H1 (cell line): ENCODE measurements around the gene FBXO44. TPM values are rescaled to one million over a fixed set of nuclear protein-coding genes. Genes with fewer than 3 reads are reported as not detected.

Experiments used
- CTCF ChIA-PET: fragments of 300-600 bp; sonication (Branson Sonifier 250); formaldehyde crosslinking; loops from one replicate; lab custom pipeline; 2021; ENCODE audit not compliant: partially characterized antibody; lab: Charles Lee
- POLR2A ChIA-PET: fragments of 300-600 bp; sonication (Branson Sonifier 250); formaldehyde crosslinking; loops from one replicate; lab custom pipeline; 2021; ENCODE audit warnings: inconsistent platforms; ENCODE audit not compliant: partially characterized antibody; lab: Charles Lee
- DNase-seq, 2 experiments: peaks; one replicate each; pipeline versions ENCODE4 v3.0.0 to v3.0.0-alpha.2; 2010 to 2022; ENCODE audit warnings: low spot score in 2 of 2, low read depth in 1 of 2, mixed read lengths in 1 of 2
- FAIRE-seq: peaks from 2 replicates; lab custom pipeline; 2011; peaks lifted over from hg19 to GRCh38; lab: Jason Lieb, UNC
- H2AFZ ChIP-seq: 2 replicates; pipeline ENCODE4 v1.8.1; 2012; ENCODE audit warnings: low read length, inconsistent platforms
- H2AK5ac ChIP-seq: 2 replicates; pipeline ENCODE4 v1.6.1; 2013; ENCODE audit warnings: low read depth, low read length
- H2BK120ac ChIP-seq: replicated peaks from 2 replicates; pipeline ENCODE3; 2013; ENCODE audit warnings: low read depth, low read length, inconsistent platforms
- H2BK12ac ChIP-seq: 2 replicates; pipeline ENCODE4 v1.6.1; 2013; ENCODE audit warnings: low read depth, low read length
- H2BK15ac ChIP-seq: 2 replicates; pipeline ENCODE4 v1.6.1; 2013; ENCODE audit warnings: low read length
- H2BK20ac ChIP-seq: 2 replicates; pipeline ENCODE4 v1.6.1; 2013; ENCODE audit warnings: low read length
- H2BK5ac ChIP-seq: 2 replicates; pipeline ENCODE4 v1.6.1; 2013; ENCODE audit warnings: low read depth, low read length
- H3K14ac ChIP-seq: 2 replicates; pipeline ENCODE4 v1.6.1; 2013; ENCODE audit warnings: inconsistent platforms; ENCODE audit not compliant: insufficient read length
- H3K18ac ChIP-seq: 2 replicates; pipeline ENCODE4 v1.6.1; 2013; ENCODE audit warnings: low read length; ENCODE audit errors: extremely low read depth
- H3K23ac ChIP-seq: 2 replicates; pipeline ENCODE4 v1.6.1; 2013; ENCODE audit warnings: inconsistent platforms; ENCODE audit not compliant: insufficient read length
- H3K23me2 ChIP-seq: 2 replicates; pipeline ENCODE4 v1.6.1; 2013; ENCODE audit warnings: low read depth, low read length
- H3K27ac ChIP-seq: 2 replicates; pipeline ENCODE4 v1.6.1; 2011; ENCODE audit warnings: low read depth, low read length, inconsistent platforms
- H3K27me3 ChIP-seq, 4 experiments: replicated peaks in 1 of 4; 1 replicate in 1 of 4; 2 replicates in 3 of 4; pipeline versions ENCODE4 v1.6.1 to v1.8.1; 2011 to 2013; ENCODE audit warnings: low read length in 3 of 4, mild to moderate bottlenecking in 3 of 4, inconsistent platforms in 2 of 4, mixed read lengths in 2 of 4, moderate library complexity in 1 of 4; ENCODE audit not compliant: control insufficient read depth in 3 of 4, insufficient read depth in 3 of 4; ENCODE audit errors: extremely low read depth in 1 of 4
- H3K36me3 ChIP-seq, 4 experiments: 2 replicates each; pipeline versions ENCODE4 v1.6.1 to v1.8.1; 2011 to 2013; ENCODE audit warnings: mild to moderate bottlenecking in 4 of 4, low read length in 3 of 4, moderate library complexity in 2 of 4, control low read depth in 1 of 4, inconsistent platforms in 1 of 4; ENCODE audit not compliant: insufficient read depth in 4 of 4, control insufficient read depth in 2 of 4
- H3K4ac ChIP-seq: replicated peaks from 2 replicates; pipeline ENCODE3; 2013; ENCODE audit warnings: low read length, low read depth, mixed read lengths, inconsistent platforms; ENCODE audit not compliant: insufficient read length
- H3K4me1 ChIP-seq, 4 experiments: replicated peaks in 1 of 4; 1 replicate in 1 of 4; 2 replicates in 3 of 4; pipeline versions ENCODE4 v1.6.1 to v1.8.1; 2011 to 2013; ENCODE audit warnings: low read length in 3 of 4, inconsistent platforms in 2 of 4, mixed read lengths in 1 of 4; ENCODE audit not compliant: insufficient read depth in 4 of 4, control insufficient read depth in 3 of 4
- H3K4me2 ChIP-seq, 2 experiments: 2 replicates each; pipeline versions ENCODE4 v1.6.1 to v1.8.1; 2011 to 2013; ENCODE audit warnings: low read depth in 2 of 2, low read length in 2 of 2, control low read depth in 1 of 2, inconsistent platforms in 1 of 2, mild to moderate bottlenecking in 1 of 2; ENCODE audit not compliant: insufficient read depth in 1 of 2
- H3K4me3 ChIP-seq, 4 experiments: fragments of 200-600, 300-600 bp in 1 of 4; sonication (generic), shearing (Covaris generic), sonication (Bioruptor Twin) in 1 of 4; 2 replicates each; pipeline versions ENCODE4 v1.5.1 to v1.8.1; 2011 to 2016; ENCODE audit warnings: low read length in 4 of 4, low read depth in 3 of 4, control low read depth in 2 of 4, inconsistent platforms in 2 of 4, mild to moderate bottlenecking in 2 of 4, mixed read lengths in 1 of 4, moderate library complexity in 1 of 4; ENCODE audit not compliant: insufficient read depth in 2 of 4; ENCODE audit errors: extremely low read depth in 1 of 4
- H3K56ac ChIP-seq: replicated peaks from 2 replicates; pipeline ENCODE3; 2013; ENCODE audit warnings: low read depth, mild to moderate bottlenecking, mixed read lengths, low read length, inconsistent platforms; ENCODE audit not compliant: insufficient read length
- H3K79me1 ChIP-seq: 2 replicates; pipeline ENCODE4 v1.6.1; 2013; ENCODE audit warnings: low read depth, low read length, control low read depth
- H3K79me2 ChIP-seq, 2 experiments: 2 replicates each; pipeline versions ENCODE4 v1.6.1 to v1.8.1; 2012 to 2013; ENCODE audit warnings: low read length in 2 of 2, mild to moderate bottlenecking in 2 of 2, inconsistent platforms in 1 of 2; ENCODE audit not compliant: insufficient read depth in 2 of 2, control insufficient read depth in 1 of 2
- H3K9ac ChIP-seq, 4 experiments: replicated peaks in 1 of 4; 1 replicate in 1 of 4; 2 replicates in 3 of 4; pipeline versions ENCODE4 v1.6.1 to v1.8.1; 2011 to 2013; ENCODE audit warnings: low read depth in 3 of 4, low read length in 3 of 4, control low read depth in 2 of 4, mild to moderate bottlenecking in 2 of 4, moderate library complexity in 2 of 4, inconsistent platforms in 1 of 4; ENCODE audit errors: extremely low read depth in 1 of 4
- H3K9me3 ChIP-seq, 2 experiments: 2 replicates each; pipeline versions ENCODE4 v1.6.1 to v1.8.1; 2012 to 2013; ENCODE audit warnings: mild to moderate bottlenecking in 2 of 2, moderate library complexity in 2 of 2, control low read depth in 1 of 2, inconsistent platforms in 1 of 2, low read depth in 1 of 2, low read length in 1 of 2, mixed read lengths in 1 of 2; ENCODE audit not compliant: insufficient read depth in 2 of 2
- H4K20me1 ChIP-seq, 2 experiments: replicated peaks in 1 of 2; 2 replicates each; pipeline versions ENCODE3 to v1.8.1; 2011 to 2013; ENCODE audit warnings: inconsistent platforms in 2 of 2, low read length in 2 of 2, mild to moderate bottlenecking in 1 of 2; ENCODE audit not compliant: insufficient read depth in 2 of 2, control insufficient read depth in 1 of 2
- H4K5ac ChIP-seq: 2 replicates; pipeline ENCODE4 v1.6.1; 2013; ENCODE audit warnings: low read length, low read depth, mixed read lengths, inconsistent platforms; ENCODE audit not compliant: insufficient read length
- H4K8ac ChIP-seq: 2 replicates; pipeline ENCODE4 v1.8.0; 2013; ENCODE audit warnings: mild to moderate bottlenecking, moderate library complexity, low read length, inconsistent platforms; ENCODE audit not compliant: insufficient read depth; ENCODE audit errors: extremely low read depth
- H4K91ac ChIP-seq: replicated peaks from 2 replicates; pipeline ENCODE3; 2013; ENCODE audit warnings: low read length, mixed read lengths, inconsistent platforms; ENCODE audit not compliant: insufficient read length
- BACH1 ChIP-seq: IDR thresholded peaks from 2 replicates; pipeline ENCODE4 v1.6.1; 2012; ENCODE audit warnings: low read length, improper control_type of control experiment
- JUND ChIP-seq: IDR thresholded peaks from 2 replicates; pipeline ENCODE4 v1.6.1; 2011; ENCODE audit warnings: mild to moderate bottlenecking, improper control_type of control experiment, low read length
- MAFK ChIP-seq: IDR thresholded peaks from 2 replicates; pipeline ENCODE4 v1.6.1; 2012; ENCODE audit warnings: low read depth, mild to moderate bottlenecking, improper control_type of control experiment, low read length
- POLR2AphosphoS5 ChIP-seq: IDR thresholded peaks from 2 replicates; pipeline ENCODE4 v1.6.1; 2011; ENCODE audit warnings: low read depth, low read length
- SIN3A ChIP-seq, 2 experiments: IDR thresholded peaks in 1 of 2; conservative IDR thresholded peaks in 1 of 2; 2 replicates each; pipeline ENCODE4 v1.6.1; 2011 to 2012; ENCODE audit warnings: low read length in 2 of 2, improper control_type of control experiment in 1 of 2, low read depth in 1 of 2, mild to moderate bottlenecking in 1 of 2
- SP2 ChIP-seq: IDR thresholded peaks from 2 replicates; pipeline ENCODE4 v1.6.1; 2012; ENCODE audit warnings: mild to moderate bottlenecking, low read length, inconsistent platforms
- TAF1 ChIP-seq: IDR thresholded peaks from 2 replicates; pipeline ENCODE4 v1.6.1; 2011; ENCODE audit warnings: mild to moderate bottlenecking, low read depth, low read length
- TEAD4 ChIP-seq: IDR thresholded peaks from 2 replicates; pipeline ENCODE4 v1.6.1; 2012; ENCODE audit warnings: low read depth, low read length, inconsistent platforms, mixed read lengths
- WGBS, 2 experiments: shearing (Covaris generic) in 1 of 2; methylation state at CpG; one replicate each; pipeline versions ENCODE4 v1.1.6 to v1.1.7; 2013 to 2015; ENCODE audit warnings: low lambda C conversion rate in 2 of 2, mixed read lengths in 2 of 2, inconsistent platforms in 1 of 2, low coverage in 1 of 2, missing lambda C conversion rate in 1 of 2; ENCODE audit not compliant: insufficient replicate concordance in 2 of 2, insufficient coverage in 1 of 2, insufficient read length in 1 of 2; ENCODE audit errors: extremely low coverage in 1 of 2, missing lambda C conversion rate in 1 of 2; 5-methylcytosine and 5-hydroxymethylcytosine counted together
- polyA plus RNA-seq, 7 experiments: library from polyadenylated mRNA; depleted of rRNA in 3 of 7; stranded (reverse) in 5 of 7; unstranded in 2 of 7; fragments of >200 nt in 5 of 7; fragments of 200-250 nt in 2 of 7; gene quantifications; 1 replicate in 5 of 7; 2 replicates in 1 of 7; 4 replicates in 1 of 7; pipeline versions ENCODE4 v1.2.1 to v1.2.3, GENCODE V29; 2011 to 2013; ENCODE audit warnings: missing spikeins in 2 of 7, mixed read lengths in 2 of 7
- total RNA-seq: library from RNA; stranded (reverse); fragmentation: NEBNext Ultra II Directional; extraction: Animal tissue kit (Norgen Biotek cat#: 25700); gene quantifications from 2 replicates; pipeline ENCODE4 v1.2.1, GENCODE V29; 2021

FBXO44 gene
- total and polyA plus RNA-seq, 2 of the 8 experiments (the other 6 are each of a cell fraction or from before 2014, with no cell fraction given): 27.0 to 27.2 TPM

DNA sequence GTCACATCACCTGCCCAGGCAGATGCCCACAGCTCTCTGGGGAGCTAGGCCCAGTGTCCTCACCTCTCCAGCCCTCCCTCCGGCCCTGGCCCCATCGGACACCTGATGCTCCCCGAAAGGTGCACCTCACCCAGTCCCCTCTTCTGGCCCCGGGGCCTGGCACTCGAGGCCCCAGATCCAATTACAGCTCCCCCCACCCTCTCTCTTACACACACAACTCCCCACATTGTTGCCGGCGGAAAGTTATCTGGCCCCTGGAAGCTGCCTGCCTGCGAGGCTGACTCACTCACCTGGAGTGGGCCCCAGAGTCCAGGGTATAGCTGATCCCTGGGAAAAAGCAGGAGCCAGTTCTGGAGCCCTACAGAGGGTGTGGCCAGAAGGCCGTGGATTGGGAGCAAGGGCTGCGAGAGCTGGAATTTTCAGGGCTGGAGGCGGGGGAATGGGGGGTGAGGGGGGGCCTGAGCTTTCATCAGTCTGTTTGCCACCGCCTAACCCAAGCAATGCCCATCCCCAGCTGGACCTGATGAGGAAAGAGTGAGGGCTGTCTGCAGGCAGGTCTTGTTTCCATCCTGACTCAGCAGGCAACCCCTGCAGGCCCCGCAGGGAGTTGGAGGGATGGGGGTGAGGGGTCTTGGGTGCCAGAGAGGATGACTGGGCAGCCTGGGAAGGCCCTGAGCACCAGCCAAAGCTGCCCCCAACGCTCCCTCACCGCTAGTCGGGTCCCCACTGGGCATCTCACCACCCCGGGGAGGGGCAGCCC is 1.4 kb upstream of the FBXO44 start:
- Histone ChIP-seq H3K79me1 (peaks cover 3% of the 10 kb centered on the region), H4K5ac (peak overlapping the region; percentile 76), H3K14ac (no peak overlapping the region), H2AK5ac (0 out of 2 replicates have a peak overlapping the region, but pooled peaks have one; percentile 77), H4K91ac (peak overlapping the region; percentile 86), H4K20me1 (peaks cover 3 to 15% of the 10 kb centered on the region in 2 experiments), H3K9me3 (no peaks in the 10 kb centered on the region), H3K27me3 (peaks cover 0 to 4% (median 2%) of the 10 kb centered on the region in 4 experiments; a peak in 2 of 7 replicates), H3K27ac (no peak overlapping the region), H3K79me2 (peaks cover 0 to 7% of the 10 kb centered on the region in 2 experiments; a peak in 1 of 4 replicates), H2BK20ac (no peak overlapping the region), H3K23me2 (peaks cover 10% of the 10 kb centered on the region; the same call in 1 of the 2 replicates), H3K4me1 (peaks cover 6 to 41% (median 34%) of the 10 kb centered on the region in 4 experiments), H2BK5ac (no peak overlapping the region), H3K56ac (peak overlapping the region; percentile 67), H2BK15ac (no peak overlapping the region), H2AFZ (no peak overlapping the region), H4K8ac (peak overlapping the region; percentile 82; the same call in 1 of the 2 replicates), H3K36me3 (peaks cover 0 to 8% (median 2%) of the 10 kb centered on the region in 4 experiments; a peak in 2 of 8 replicates), H3K4me3 (peak overlapping the region; percentile 56 to 78 (median 72)), H3K18ac (peak overlapping the region; percentile 60), H3K23ac (no peak overlapping the region), H2BK120ac (no peak overlapping the region), H3K4me2 (peak overlapping the region; percentile 76 to 95), H3K4ac (peak overlapping the region; percentile 32), H2BK12ac (peak overlapping the region; percentile 80; the same call in 1 of the 2 replicates), H3K9ac (no peak overlapping the region; a peak in 3 of 7 replicates)
- TF ChIP-seq POLR2AphosphoS5: no peak
- TF ChIP-seq JUND: peak; percentile 61; the same call in 1 of the 2 replicates
- TF ChIP-seq SIN3A (conservative IDR thresholded peaks at IDR 0.05 in 1 of 2, IDR thresholded peaks at IDR 0.05 in 1 of 2; ENCODE audit: low read depth in 1 of 2, low read length in 2 of 2): no peak
- TF ChIP-seq TEAD4: no peak
- no peak for TF ChIP-seq MAFK
- no peak for TF ChIP-seq SP2
- TF ChIP-seq TAF1: 0 out of 2 replicates have a peak, but pooled peaks have one; percentile 16
- 0 out of 2 replicates have a peak, but pooled peaks have one; percentile 39 for TF ChIP-seq BACH1
- DNase-seq (peak in 1 of 2 experiments; percentile 63), FAIRE-seq (no peak)
- 27% methylated on average over 12 of the region's 17 CpGs; no CpG with 5 or more reads in 1 of the 2 experiments for WGBS, 2 experiments
- POLR2A ChIA-PET: interaction anchor here (0.5 to 6.2 kb wide), 13 partner anchors 11 to 229 kb away, joined by 3 to 61 read pairs (median 5); partner anchors contain the start of genes FBXO6 and MAD2L2
- CTCF ChIA-PET: interaction anchor here (0.5 to 4.4 kb wide), 24 partner anchors 8 to 511 kb away, joined by 3 to 25 read pairs (median 4); partner anchors contain the start of genes C1orf167, DISP3 and FBXO6
